Left lung (tissue), 10 donors: ENCODE results near the gene KIAA1671. TPM values are rescaled to one million over a fixed set of nuclear protein-coding genes. Genes with fewer than 3 reads are reported as not detected.

ENCODE experiments used
- ATAC-seq: fragments of 200-7000 bp; cut with Tn5 transposase; one replicate; pipeline ENCODE4 v1.9.1; 2020; ENCODE audit warnings: moderate library complexity
- DNase-seq, 4 donors: peaks; one replicate each; pipeline ENCODE4 v3.0.0-alpha.2; 2013 to 2020
- H3K27ac ChIP-seq, 2 donors: fragments of 200-600 bp; sonication (generic) in 1 of 2; one replicate each; pipeline versions ENCODE4 v1.5.0 to v1.8.0; 2020 to 2021
- H3K27me3 ChIP-seq, 2 donors: fragments of 200-600 bp; sonication (generic) in 1 of 2; one replicate each; pipeline versions ENCODE4 v1.5.0 to v1.8.0; 2020 to 2021
- H3K36me3 ChIP-seq, 2 donors: fragments of 200-600 bp; sonication (generic) in 1 of 2; one replicate each; pipeline versions ENCODE4 v1.5.0 to v1.8.0; 2020 to 2021
- H3K4me1 ChIP-seq, 2 donors: fragments of 200-600 bp; one replicate each; pipeline ENCODE4 v1.8.0; 2021
- H3K4me3 ChIP-seq, 2 donors: fragments of 200-600 bp; sonication (generic) in 1 of 2; one replicate each; pipeline versions ENCODE4 v1.5.0 to v1.8.0; 2020 to 2021; ENCODE audit warnings: mild to moderate bottlenecking in 1 of 2
- H3K9me3 ChIP-seq, 2 donors: fragments of 200-600 bp; sonication (generic) in 1 of 2; one replicate each; pipeline versions ENCODE4 v1.5.0 to v1.8.0; 2020 to 2021
- CTCF ChIP-seq, 2 donors: fragments of 200-600 bp; sonication (generic) in 1 of 2; IDR thresholded peaks; one replicate each; pipeline versions ENCODE4 v1.5.0 to v1.8.0; 2021; ENCODE audit warnings: antibody characterized with exemption in 2 of 2
- intact Hi-C, 2 donors: fragments of 100-400 bp; cut with DNase I; formaldehyde crosslinking; loops; one replicate each; pipeline versions ENCODE4 v1.11.2 to v1.14.2; 2022
- polyA plus RNA-seq, 6 donors: library from polyadenylated mRNA; unstranded; fragments of 120-200 nt; gene quantifications; one replicate each; pipeline ENCODE4 v1.2.1, GENCODE V29; 2013; ENCODE audit not compliant: insufficient read length in 6 of 6
- total RNA-seq, 2 donors: library from RNA; stranded (reverse); fragmentation: NEBNext Ultra II Directional; extraction: Animal tissue kit (Norgen Biotek cat#: 25700); gene quantifications; one replicate each; pipeline ENCODE4 v1.2.1, GENCODE V29; 2021
- donor health status: DM: no; HTN: yes; CAD: no.
- donor health status: DM: no; HTN: no; CAD: no.

The KIAA1671 gene
- total and polyA plus RNA-seq, 8 donors = 19.4 to 35.0 (median 23.4) TPM

- no peaks in the 10 kb centered on the region for H3K9me3 ChIP-seq
- intact Hi-C loops = no loop called here
Observed at GRCh38 chr22:25110846-25111578, 158.5 kb downstream of the KIAA1671 start.

GRCh38 chr22:25111579-25112517, 159.3 kb downstream of the KIAA1671 start:
- H3K4me3 ChIP-seq = peak overlapping the region; percentile 35 to 48
- TF ChIP-seq CTCF (IDR thresholded peaks at IDR 0.05) = no peak
- ATAC-seq (peak; percentile 72), DNase-seq (peak in 3 of 4 donors; percentile 66 to 82 (median 80))
- peaks cover 0 to 35% of the 10 kb centered on the region in 2 donors for H3K27me3 ChIP-seq
- peaks cover 28 to 41% of the 10 kb centered on the region in 2 donors for H3K4me1 ChIP-seq
- H3K9me3 ChIP-seq = no peaks in the 10 kb centered on the region
- intact Hi-C loops = no loop called here
- H3K36me3 ChIP-seq = no peaks in the 10 kb centered on the region
- H3K27ac ChIP-seq = peak overlapping the region; percentile 76 to 82

More at GRCh38 chr22:25110846-25111578, 158.5 kb downstream of the KIAA1671 start:
- no peaks in the 10 kb centered on the region for H3K36me3 ChIP-seq
- H3K4me1 ChIP-seq = peaks cover 28 to 41% of the 10 kb centered on the region in 2 donors
- TF ChIP-seq CTCF (IDR thresholded peaks at IDR 0.05) = peak; percentile 7 to 25
- H3K27ac ChIP-seq = peak overlapping the region; percentile 76 to 82
- ATAC-seq (peak; percentile 80), DNase-seq (peak in 3 of 4 donors; percentile 57 to 76 (median 70))
- H3K27me3 ChIP-seq = peaks cover 0 to 35% of the 10 kb centered on the region in 2 donors
- peak overlapping the region; percentile 35 to 48 for H3K4me3 ChIP-seq

- peaks cover 0 to 35% of the 10 kb centered on the region in 2 donors for H3K27me3 ChIP-seq
- H3K27ac ChIP-seq = peak overlapping the region; percentile 76 to 82
- intact Hi-C loops = no loop called here
- H3K4me3 ChIP-seq = peak overlapping the region; percentile 22 to 48
- H3K36me3 ChIP-seq = no peaks in the 10 kb centered on the region
- DNase-seq (no peak), ATAC-seq (no peak)
- H3K4me1 ChIP-seq = peaks cover 28 to 41% of the 10 kb centered on the region in 2 donors
- H3K9me3 ChIP-seq = no peaks in the 10 kb centered on the region
- TF ChIP-seq CTCF (IDR thresholded peaks at IDR 0.05) = no peak
Observed at GRCh38 chr22:25112538-25113253, 160.2 kb downstream of the KIAA1671 start.

GRCh38 chr22:25113316-25113721, 160.8 kb downstream of the KIAA1671 start:
- Histone ChIP-seq H3K27ac (peak overlapping the region; percentile 76 to 82), H3K4me1 (peaks cover 28 to 41% of the 10 kb centered on the region in 2 donors)
- TF ChIP-seq CTCF (IDR thresholded peaks at IDR 0.05) = no peak

More at GRCh38 chr22:25113316-25113721, 160.8 kb downstream of the KIAA1671 start:
- ATAC-seq = peak; percentile 29
- Histone ChIP-seq H3K36me3 (no peaks in the 10 kb centered on the region), H3K9me3 (no peaks in the 10 kb centered on the region), H3K27me3 (peaks cover 0 to 35% of the 10 kb centered on the region in 2 donors), H3K4me3 (peak overlapping the region in 1 of 2 donors; percentile 48)
- intact Hi-C loops = no loop called here
- DNase-seq = peak in 2 of 4 donors; percentile 72 to 86
